ENCODE results near the gene VEGFA.

VEGFA gene

GRCh38 chr6:43823879-43824702, 54.1 kb downstream of the VEGFA start:
- no peak for DNase-seq (ENCODE audit: low read depth)

- DNase-seq (ENCODE audit: low read depth): no peak
Measured at GRCh38 chr6:43824703-43825064, 54.7 kb downstream of the VEGFA start.

GRCh38 chr6:43825187-43826115, 55.4 kb downstream of the VEGFA start:
- no peak for DNase-seq (ENCODE audit: low read depth)

GRCh38 chr6:43826730-43827129, 56.7 kb downstream of the VEGFA start:
- DNase-seq (ENCODE audit: low read depth): no peak

- no peak for DNase-seq (ENCODE audit: low read depth)
Measured at GRCh38 chr6:43827898-43828297, 57.9 kb downstream of the VEGFA start.

- DNase-seq (ENCODE audit: low read depth): no peak
Measured at GRCh38 chr6:43828711-43829110, 58.7 kb downstream of the VEGFA start.

- no peak for DNase-seq (ENCODE audit: low read depth)
Measured at GRCh38 chr6:43829470-43829869, 59.5 kb downstream of the VEGFA start.

GRCh38 chr6:43830775-43831174, 60.8 kb downstream of the VEGFA start:
- no peak for DNase-seq (ENCODE audit: low read depth)

GRCh38 chr6:43831191-43831590, 61.2 kb downstream of the VEGFA start:
- no peak for DNase-seq (ENCODE audit: low read depth)

GRCh38 chr6:43833223-43833995, 63.4 kb downstream of the VEGFA start:
- DNase-seq (ENCODE audit: low read depth): no peak

- DNase-seq (ENCODE audit: low read depth): no peak
Measured at GRCh38 chr6:43833996-43834390, 64.0 kb downstream of the VEGFA start.

- no peak for DNase-seq (ENCODE audit: low read depth)
Measured at GRCh38 chr6:43834528-43835155, 64.6 kb downstream of the VEGFA start.

GRCh38 chr6:43835872-43836419, 65.9 kb downstream of the VEGFA start:
- DNase-seq (ENCODE audit: low read depth): no peak

Data from stimulated activated CD8-positive, alpha-beta memory T cell treated with anti-CD3 and anti-CD28 coated beads, Interleukin-12 subunit alpha, Interleukin-12 subunit beta, amount 100 ng/mL, for 4 hours (primary cell).